ENCODE data around the gene TMEM52. TPM values are rescaled to one million over a fixed set of nuclear protein-coding genes. Genes with fewer than 3 reads are reported as not detected.
A peak's percentile ranks its signal among the peaks of the same experiment; 100 is the strongest.

The TMEM52 gene
- total RNA-seq, 6 experiments from 2014 or later = 0.21 to 0.38 (median 0.25) TPM; not detected in 3

DNA sequence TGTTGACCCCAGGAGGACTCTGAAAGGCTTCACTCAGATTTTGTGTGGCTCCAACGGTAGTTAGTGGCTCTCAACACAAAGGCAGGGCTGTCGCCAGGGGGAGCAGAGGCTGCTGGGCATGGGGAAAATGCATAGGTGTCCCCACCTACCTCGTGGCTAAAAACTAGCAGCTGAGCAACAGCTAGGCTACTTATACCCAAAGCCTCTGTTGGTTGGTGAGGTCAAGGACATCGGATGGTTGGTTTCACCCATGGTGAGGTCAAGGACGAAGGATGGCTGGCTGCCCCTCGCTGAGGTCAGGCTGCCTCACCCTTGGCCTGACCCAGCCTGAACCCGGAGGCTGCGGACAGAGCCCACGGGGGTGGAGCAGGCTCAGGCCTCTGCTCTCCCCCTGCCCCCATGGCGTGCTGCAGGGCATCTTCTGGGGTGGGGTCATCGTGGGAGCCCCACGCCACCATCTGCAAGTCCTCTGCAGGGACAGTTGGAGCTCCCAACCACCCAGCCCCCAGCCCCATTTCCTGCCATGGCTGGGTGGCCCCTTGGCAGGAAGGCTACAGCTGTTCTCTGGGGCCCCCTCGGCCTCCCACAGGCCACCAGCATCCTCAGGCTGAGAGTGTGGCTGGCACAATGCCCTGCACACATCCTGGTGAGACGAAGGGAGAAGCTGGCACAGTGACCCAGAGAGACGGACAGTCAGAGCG lies 19.7 kb downstream of the TMEM52 start:
- Mint-ChIP-seq H3K4me1 (ENCODE audit: low read depth) (peaks cover 7% of the 10 kb centered on the region), H3K9me3 (no peaks in the 10 kb centered on the region; the same call in 1 of the 2 replicates), H3K4me3 (no peak overlapping the region), H3K27me3 (ENCODE audit: insufficient read depth) (peaks cover 8% of the 10 kb centered on the region; the same call in 1 of the 2 replicates), H3K36me3 (ENCODE audit: low read depth) (no peaks in the 10 kb centered on the region), H3K27ac (no peak overlapping the region)
- TF ChIP-seq, protein P1, sequence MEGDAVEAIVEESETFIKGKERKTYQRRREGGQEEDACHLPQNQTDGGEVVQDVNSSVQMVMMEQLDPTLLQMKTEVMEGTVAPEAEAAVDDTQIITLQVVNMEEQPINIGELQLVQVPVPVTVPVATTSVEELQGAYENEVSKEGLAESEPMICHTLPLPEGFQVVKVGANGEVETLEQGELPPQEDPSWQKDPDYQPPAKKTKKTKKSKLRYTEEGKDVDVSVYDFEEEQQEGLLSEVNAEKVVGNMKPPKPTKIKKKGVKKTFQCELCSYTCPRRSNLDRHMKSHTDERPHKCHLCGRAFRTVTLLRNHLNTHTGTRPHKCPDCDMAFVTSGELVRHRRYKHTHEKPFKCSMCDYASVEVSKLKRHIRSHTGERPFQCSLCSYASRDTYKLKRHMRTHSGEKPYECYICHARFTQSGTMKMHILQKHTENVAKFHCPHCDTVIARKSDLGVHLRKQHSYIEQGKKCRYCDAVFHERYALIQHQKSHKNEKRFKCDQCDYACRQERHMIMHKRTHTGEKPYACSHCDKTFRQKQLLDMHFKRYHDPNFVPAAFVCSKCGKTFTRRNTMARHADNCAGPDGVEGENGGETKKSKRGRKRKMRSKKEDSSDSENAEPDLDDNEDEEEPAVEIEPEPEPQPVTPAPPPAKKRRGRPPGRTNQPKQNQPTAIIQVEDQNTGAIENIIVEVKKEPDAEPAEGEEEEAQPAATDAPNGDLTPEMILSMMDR (IDR thresholded peaks at IDR 0.05) = peak; percentile 39
- no peak for DNase-seq

DNA sequence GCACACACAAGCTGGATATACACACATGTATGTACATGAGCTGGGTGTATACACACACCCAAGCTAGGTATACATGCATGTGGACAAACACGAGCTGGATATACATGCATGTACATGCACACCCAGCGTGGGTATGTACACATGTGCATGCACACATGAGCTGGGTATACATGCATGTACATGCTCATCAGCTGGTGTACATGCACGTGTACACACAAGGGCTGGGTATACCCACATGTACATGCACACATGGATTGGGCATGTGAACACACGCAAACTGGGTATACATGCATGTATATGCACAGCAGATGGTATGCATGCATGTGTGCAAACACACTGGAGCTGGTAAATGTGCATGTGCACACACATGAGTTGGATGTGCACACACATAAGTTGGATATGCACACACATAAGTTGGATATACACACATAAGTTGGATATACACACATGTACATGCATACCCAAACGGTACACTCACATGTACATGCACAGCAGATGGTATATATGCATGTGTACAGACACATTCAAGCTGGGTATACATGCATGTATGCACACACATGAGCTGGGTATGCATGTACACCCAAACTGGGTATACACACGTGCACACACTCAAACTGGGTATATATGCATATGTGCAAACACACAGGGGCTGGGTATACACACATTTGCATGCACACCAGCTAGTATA lies 20.7 kb downstream of the TMEM52 start:
- Mint-ChIP-seq H3K27me3 (ENCODE audit: insufficient read depth) (peaks cover 8% of the 10 kb centered on the region; the same call in 1 of the 2 replicates), H3K4me3 (no peak overlapping the region), H3K27ac (no peak overlapping the region), H3K9me3 (no peaks in the 10 kb centered on the region; the same call in 1 of the 2 replicates), H3K36me3 (ENCODE audit: low read depth) (no peaks in the 10 kb centered on the region), H3K4me1 (ENCODE audit: low read depth) (peaks cover 7% of the 10 kb centered on the region)
- TF ChIP-seq, protein P1 (IDR thresholded peaks at IDR 0.05) = no peak
- DNase-seq = no peak

DNA sequence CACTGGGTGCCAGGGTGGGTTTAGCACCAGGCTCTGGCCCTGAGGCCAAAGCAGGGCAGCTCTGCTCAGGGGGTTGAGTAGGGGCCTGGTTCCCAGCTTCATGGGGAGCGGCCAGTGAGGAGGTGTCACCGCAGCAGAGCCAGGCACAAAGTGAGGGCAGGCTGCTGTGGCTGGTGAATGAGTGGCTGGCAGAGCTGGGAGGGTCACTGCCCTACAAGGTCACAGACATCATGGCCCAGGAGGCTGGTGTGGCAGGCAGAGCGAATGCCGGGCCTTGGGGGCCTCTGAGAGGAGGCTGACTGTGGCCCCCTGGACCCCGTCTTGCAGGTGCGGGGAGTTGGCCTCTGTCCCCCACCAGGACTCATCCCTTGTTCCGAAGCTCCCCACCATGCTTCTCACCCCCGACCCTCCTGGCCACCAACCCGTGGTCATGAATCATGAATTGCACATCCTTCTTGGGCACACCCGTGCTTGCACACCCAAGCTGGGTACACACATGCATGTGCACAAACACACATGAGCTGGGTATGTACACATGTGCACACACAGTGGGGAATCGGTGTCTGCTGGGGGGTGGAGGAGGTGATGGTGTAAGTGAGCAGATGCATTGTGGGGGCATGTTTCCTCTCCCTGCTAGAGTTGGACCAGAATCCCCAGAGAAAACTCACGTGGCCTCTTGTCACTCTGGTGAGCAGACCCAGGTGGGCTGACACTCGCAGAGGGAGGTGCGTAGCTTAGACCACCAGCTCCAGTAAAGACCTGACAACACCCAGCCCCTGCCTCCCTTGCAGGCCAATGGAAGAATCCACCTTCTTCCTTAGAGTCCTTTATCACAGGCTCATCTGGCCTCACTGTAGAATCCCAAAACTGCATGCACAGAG lies 23.4 kb downstream of the TMEM52 start:
- Mint-ChIP-seq H3K4me3 (no peak overlapping the region), H3K27ac (no peak overlapping the region), H3K36me3 (ENCODE audit: low read depth) (no peaks in the 10 kb centered on the region), H3K9me3 (no peaks in the 10 kb centered on the region), H3K27me3 (ENCODE audit: insufficient read depth) (peaks cover 8% of the 10 kb centered on the region; the same call in 1 of the 2 replicates), H3K4me1 (ENCODE audit: low read depth) (peaks cover 16% of the 10 kb centered on the region)
- DNase-seq = no peak
- TF ChIP-seq, protein P1 (IDR thresholded peaks at IDR 0.05) = no peak

DNA sequence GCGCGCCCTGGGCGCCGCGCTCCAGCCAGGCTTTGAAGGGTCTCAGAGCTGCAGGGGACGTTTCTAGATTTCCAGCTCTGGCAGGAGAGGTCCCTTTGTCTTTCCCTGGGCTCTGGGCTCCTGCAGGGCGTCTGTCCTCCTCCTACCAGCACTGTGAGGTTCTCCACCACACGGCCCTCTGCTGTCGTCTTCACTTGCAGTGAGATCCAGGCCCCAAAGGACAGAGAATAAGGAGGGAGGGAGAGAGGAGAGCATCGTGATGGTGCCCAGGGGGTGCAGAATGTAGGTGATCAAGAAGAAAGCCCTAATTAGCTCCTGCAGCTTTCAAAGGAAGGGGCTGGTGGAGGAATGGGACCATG lies 24.0 kb downstream of the TMEM52 start:
- Mint-ChIP-seq H3K4me1 (ENCODE audit: low read depth) (peaks cover 16% of the 10 kb centered on the region), H3K4me3 (no peak overlapping the region), H3K36me3 (ENCODE audit: low read depth) (no peaks in the 10 kb centered on the region), H3K9me3 (no peaks in the 10 kb centered on the region), H3K27me3 (ENCODE audit: insufficient read depth) (peaks cover 8% of the 10 kb centered on the region; the same call in 1 of the 2 replicates), H3K27ac (no peak overlapping the region)
- TF ChIP-seq, protein P1 (IDR thresholded peaks at IDR 0.05) = no peak
- DNase-seq = no peak

DNA sequence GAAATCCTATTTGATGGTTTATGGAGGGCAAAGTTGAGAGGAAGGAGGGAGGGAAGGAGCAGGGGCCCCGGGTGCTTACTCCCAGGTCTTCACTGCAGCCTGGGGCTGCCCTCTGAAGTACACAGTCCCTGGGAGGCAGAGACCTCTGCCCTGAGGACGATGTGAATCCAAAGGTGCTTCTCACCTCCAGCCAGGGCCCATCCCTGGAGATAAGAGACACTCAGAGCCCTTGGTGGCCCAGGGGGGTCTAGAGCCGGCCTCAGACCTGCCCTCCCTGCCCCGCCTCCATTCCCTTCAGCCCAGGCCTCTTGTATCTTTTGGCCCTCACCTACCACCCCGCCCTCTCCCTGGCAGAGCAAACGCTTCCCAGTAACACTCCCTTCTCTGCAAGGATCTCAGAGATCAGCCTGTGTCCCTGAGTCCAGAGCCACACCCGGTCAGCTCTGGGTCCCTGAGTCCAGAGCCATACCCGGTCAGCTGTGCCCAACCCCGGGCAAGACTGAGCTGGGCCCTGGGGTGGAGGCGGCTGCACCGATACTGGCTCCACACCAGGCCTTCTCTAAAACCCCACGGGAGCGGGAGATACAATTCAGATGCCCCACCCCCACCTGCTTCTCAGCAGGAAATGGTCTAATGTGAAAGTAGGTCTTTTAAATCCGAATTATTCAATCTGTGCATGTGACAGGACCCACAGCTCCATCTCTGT lies 24.6 kb downstream of the TMEM52 start:
- H3K27me3 Mint-ChIP-seq (ENCODE audit: insufficient read depth) = peaks cover 8% of the 10 kb centered on the region; the same call in 1 of the 2 replicates
- 0 out of 2 replicates have a peak, but pooled peaks cover under 1% of the 10 kb centered on the region for H3K36me3 Mint-ChIP-seq (ENCODE audit: low read depth)
- TF ChIP-seq, protein P1 (IDR thresholded peaks at IDR 0.05) = no peak
- H3K9me3 Mint-ChIP-seq = no peaks in the 10 kb centered on the region
- no peak overlapping the region for H3K27ac Mint-ChIP-seq
- DNase-seq = no peak
- no peak overlapping the region for H3K4me3 Mint-ChIP-seq
- H3K4me1 Mint-ChIP-seq (ENCODE audit: low read depth) = peaks cover 16% of the 10 kb centered on the region
